ENCODE results near the gene LRCH1.

GRCh38 chr13:46552889-46553520 lies at the start of gene LRCH1:
- TF ChIP-seq POLR2A (IDR thresholded peaks at IDR 0.05; ENCODE audit: low read length) (no peak), GATA1 (IDR thresholded peaks at IDR 0.05; ENCODE audit: low read depth, low read length) (no peak)

All from erythroblast (primary cell).